ENCODE results near the gene SDF2L1.
"Not testable (repeated sequence)": the region's sequence is repeated elsewhere in the genome, so short reads cannot be mapped to it uniquely, and the experiment has no call there.

The SDF2L1 gene

DNA sequence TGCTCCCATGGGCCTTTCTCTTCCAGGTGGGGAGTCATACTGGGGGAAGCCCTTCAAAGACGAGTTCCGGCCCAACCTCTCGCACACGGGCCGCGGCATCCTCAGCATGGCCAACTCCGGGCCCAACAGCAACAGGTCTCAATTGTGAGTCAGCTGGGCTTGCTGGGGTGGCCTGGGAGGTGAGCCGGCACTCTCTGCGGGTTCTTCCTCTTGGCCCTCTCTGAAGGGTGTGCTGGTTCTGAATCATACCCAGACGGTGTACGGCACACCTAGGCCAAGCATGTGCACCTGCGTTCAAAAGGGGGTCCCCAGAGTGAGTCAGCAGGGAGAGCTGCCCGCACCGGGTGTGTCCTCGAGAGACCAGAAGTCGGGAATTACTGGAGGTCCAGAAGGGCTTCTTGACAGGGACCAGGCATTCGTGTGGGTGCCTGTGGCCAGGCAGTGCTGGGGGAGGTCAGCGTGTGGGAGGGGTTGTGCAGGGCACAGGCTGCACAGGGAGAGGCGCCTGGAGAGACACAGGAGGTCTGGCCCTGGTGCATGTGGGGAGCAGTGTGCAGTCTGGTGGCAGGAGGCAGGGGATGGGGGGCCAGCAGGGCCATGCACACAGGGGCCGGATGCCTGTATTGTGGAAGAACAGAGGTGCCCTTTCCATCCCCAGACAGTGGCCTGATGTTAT lies 46.7 kb downstream of the SDF2L1 start:
- no peak for DNase-seq

DNA sequence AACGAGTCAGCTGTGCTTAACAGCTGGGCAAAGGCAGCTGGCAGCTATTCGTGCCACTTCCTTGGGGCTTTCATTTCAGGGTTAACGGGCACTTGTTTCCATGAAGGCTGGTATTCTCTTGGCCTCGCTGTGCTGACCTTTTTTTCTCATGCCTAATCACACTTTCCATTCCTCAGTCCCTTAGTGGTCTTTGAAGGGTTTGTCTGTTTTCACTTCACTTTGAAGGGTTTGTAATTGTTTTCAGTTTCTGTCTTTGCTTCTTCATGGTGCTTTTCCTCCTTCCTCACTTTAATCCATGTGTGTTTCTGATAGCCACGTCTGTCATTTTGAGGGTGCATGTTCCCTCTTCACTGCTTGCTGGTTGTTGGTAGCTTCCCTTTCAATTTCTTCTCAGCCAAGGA lies 48.3 kb downstream of the SDF2L1 start:
- no peak for DNase-seq

DNA sequence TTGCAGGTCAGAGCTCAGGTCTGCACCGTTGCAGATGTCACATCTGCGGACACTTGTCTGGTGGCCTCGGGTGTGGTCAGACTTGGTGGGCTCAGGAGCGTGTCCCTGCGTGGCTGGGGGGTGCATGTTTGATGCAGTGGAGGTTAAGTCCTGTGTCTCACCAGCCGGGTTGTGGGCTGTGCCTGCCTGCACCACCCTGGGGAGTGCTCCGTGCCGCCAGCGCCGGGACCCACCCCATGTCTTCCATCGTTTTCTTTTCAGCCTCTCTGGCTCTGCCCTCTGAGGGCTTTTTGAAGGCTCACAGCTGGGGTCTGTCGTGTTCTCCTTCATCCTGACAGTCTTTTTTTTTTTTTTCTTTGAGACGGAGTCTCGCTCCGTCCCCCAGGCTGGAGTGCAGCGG lies 49.7 kb downstream of the SDF2L1 start:
- no peak for DNase-seq

DNA sequence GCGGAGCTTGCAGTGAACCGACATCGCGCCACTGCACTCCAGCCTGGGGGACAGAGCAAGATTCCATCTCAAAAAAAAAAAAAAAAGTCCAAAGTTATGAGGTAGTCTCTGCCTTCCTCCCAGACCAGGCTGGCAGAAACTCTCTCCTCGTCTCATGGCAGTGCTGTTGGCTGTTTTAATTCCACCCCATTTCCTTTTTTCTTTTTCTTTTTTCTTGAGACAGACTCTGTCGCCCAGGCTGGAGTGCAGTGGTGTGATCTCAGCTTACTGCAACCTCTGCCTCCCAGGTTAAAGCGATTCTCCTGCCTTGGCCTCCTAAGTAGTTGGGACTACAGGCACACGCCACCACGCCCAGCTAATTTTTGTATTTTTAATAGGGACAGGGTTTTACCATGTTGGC lies 50.8 kb downstream of the SDF2L1 start:
- DNase-seq = not testable (repeated sequence)

DNA sequence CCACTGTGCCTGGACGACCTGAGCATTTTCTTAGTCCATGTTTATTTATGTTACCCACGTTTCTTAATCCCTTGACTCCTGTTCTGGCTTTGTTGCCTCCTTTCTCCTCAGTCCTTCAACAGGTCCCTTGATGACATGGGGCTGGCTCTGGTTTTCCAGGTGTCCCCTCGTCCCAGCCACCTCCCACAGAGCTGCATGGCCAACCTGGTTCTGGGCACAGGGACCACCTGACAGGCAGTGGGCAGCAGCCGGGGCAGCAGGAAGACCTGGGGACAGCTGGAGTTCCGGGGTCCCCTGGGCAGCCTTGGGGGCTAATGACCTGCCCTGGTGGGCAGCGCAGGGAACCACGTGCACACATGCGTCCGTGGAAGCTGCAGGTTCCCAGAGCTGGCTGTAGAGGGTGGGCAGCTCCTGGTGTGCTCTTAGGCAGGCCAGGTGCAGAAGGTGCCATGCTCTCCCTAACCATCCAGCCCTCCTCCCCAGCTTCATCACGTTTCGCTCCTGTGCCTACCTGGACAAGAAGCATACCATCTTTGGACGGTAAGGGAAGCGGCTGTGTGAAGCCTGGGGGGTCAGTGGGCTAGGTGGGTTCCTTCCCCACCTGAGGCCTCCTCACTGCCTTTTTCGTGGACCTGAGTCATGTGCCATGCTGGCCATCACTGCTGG lies 51.4 kb downstream of the SDF2L1 start:
- DNase-seq = no peak

Measured in CD4-positive, alpha-beta T cell treated with Interferon gamma for 1 hour (primary cell).